GM23338 (cell line): ENCODE data around the gene TRABD2A. TPM values are rescaled to one million over a fixed set of nuclear protein-coding genes. Genes with fewer than 3 reads are reported as not detected.

Experiments
- ATAC-seq: fragments of 200-7000 bp; cut with Tn5 transposase; 3 replicates; pipeline ENCODE4 v1.9.1; 2020
- DNase-seq: peaks from one replicate; pipeline ENCODE4 v3.0.0-alpha.2; 2015; ENCODE audit warnings: low spot score
- H2AFZ ChIP-seq: fragments of 200-600 bp; sonication (generic); 2 replicates; pipeline ENCODE4 v1.8.0; 2016; ENCODE audit warnings: antibody characterized with exemption, mild to moderate bottlenecking, moderate library complexity
- H3F3A ChIP-seq: fragments of 200-600 bp; sonication (generic); replicated peaks from 2 replicates; pipeline ENCODE4 v1.8.0; 2017; ENCODE audit warnings: antibody characterized with exemption, mixed run types, low read depth
- H3K27ac ChIP-seq: fragments of 200-600 bp; sonication (generic); 2 replicates; pipeline ENCODE4 v1.6.1; 2016; ENCODE audit warnings: low read depth
- H3K27me3 ChIP-seq: fragments of 200-600 bp; sonication (generic); 2 replicates; pipeline ENCODE4 v1.8.0; 2016; ENCODE audit warnings: mild to moderate bottlenecking, mixed run types, moderate library complexity; ENCODE audit not compliant: insufficient read depth
- H3K36me3 ChIP-seq: fragments of 200-600 bp; sonication (generic); 2 replicates; pipeline ENCODE4 v1.8.0; 2016; ENCODE audit warnings: mild to moderate bottlenecking; ENCODE audit not compliant: insufficient read depth
- H3K4me1 ChIP-seq: fragments of 200-600 bp; sonication (generic); 2 replicates; pipeline ENCODE4 v1.8.0; 2016; ENCODE audit warnings: mild to moderate bottlenecking, moderate library complexity; ENCODE audit not compliant: insufficient read depth
- H3K4me2 ChIP-seq: fragments of 200-600 bp; sonication (generic); 2 replicates; pipeline ENCODE4 v1.7.1; 2017; ENCODE audit warnings: mixed run types
- H3K4me3 ChIP-seq: fragments of 200-600 bp; sonication (generic); 2 replicates; pipeline ENCODE4 v1.6.1; 2016; ENCODE audit warnings: mixed run types
- H3K79me2 ChIP-seq: fragments of 200-600 bp; sonication (generic); replicated peaks from 2 replicates; pipeline ENCODE4 v1.8.0; 2017; ENCODE audit warnings: mild to moderate bottlenecking; ENCODE audit not compliant: insufficient read depth
- H3K9me2 ChIP-seq: fragments of 200-600 bp; sonication (generic); 2 replicates; pipeline ENCODE4 v1.8.0; 2017; ENCODE audit not compliant: insufficient read depth
- H4K20me1 ChIP-seq: fragments of 200-600 bp; sonication (generic); replicated peaks from 2 replicates; pipeline ENCODE4 v1.8.0; 2017; ENCODE audit warnings: mild to moderate bottlenecking; ENCODE audit not compliant: insufficient read depth
- H3K27ac Mint-ChIP-seq: 2 replicates; pipeline ENCODE4 v1.8.0; 2020; ENCODE audit warnings: inconsistent platforms, mild to moderate bottlenecking, moderate library complexity, mixed read lengths
- H3K27me3 Mint-ChIP-seq: 3 replicates; pipeline ENCODE4 v1.8.0; 2022; ENCODE audit warnings: low read depth, mild to moderate bottlenecking, moderate library complexity, mixed read lengths, inconsistent platforms; ENCODE audit not compliant: insufficient read depth, poor library complexity
- H3K36me3 Mint-ChIP-seq: 3 replicates; pipeline ENCODE4 v1.8.0; 2021; ENCODE audit warnings: low read depth, mild to moderate bottlenecking, inconsistent platforms, moderate library complexity, mixed read lengths
- H3K4me1 Mint-ChIP-seq: 3 replicates; pipeline ENCODE4 v1.8.0; 2020; ENCODE audit warnings: mild to moderate bottlenecking, inconsistent platforms, mixed read lengths
- H3K4me3 Mint-ChIP-seq: 3 replicates; pipeline ENCODE4 v1.8.0; 2021; ENCODE audit warnings: moderate library complexity, mild to moderate bottlenecking, inconsistent platforms, mixed read lengths
- H3K9me3 Mint-ChIP-seq: 3 replicates; pipeline ENCODE4 v1.8.0; 2020; ENCODE audit warnings: moderate library complexity, mild to moderate bottlenecking, inconsistent platforms, mixed read lengths
- EZH2phosphoT487 ChIP-seq: fragments of 200-600 bp; sonication (generic); IDR thresholded peaks from one replicate; pipeline ENCODE4 v1.8.1; 2018; ENCODE audit warnings: antibody characterized with exemption; ENCODE audit not compliant: unreplicated experiment
- JUNB ChIP-seq: IDR thresholded peaks from one replicate; pipeline ENCODE4 v1.6.1; 2016; ENCODE audit warnings: antibody characterized with exemption; ENCODE audit not compliant: unreplicated experiment
- POLR2AphosphoS5 ChIP-seq: IDR thresholded peaks from 2 replicates; pipeline ENCODE4 v1.6.1; 2016; ENCODE audit warnings: antibody characterized with exemption, low read depth
- polyA plus RNA-seq: library from polyadenylated mRNA; unstranded; fragments of >200 nt; fragmentation: Nextera tagmentation; extraction: Ambion mirVana; gene quantifications from 2 replicates; pipeline ENCODE4 v1.2.1, GENCODE V29; 2016
- total RNA-seq: library from RNA; depleted of rRNA; stranded (reverse); fragments of >200 nt; shearing (Covaris generic); gene quantifications from 2 replicates; pipeline ENCODE4 v1.2.3, GENCODE V29; 2014
- TF ChIP-seq, protein P1 (sequence below): fragments of 250-450 bp; sonication (Bioruptor Pico); IDR thresholded peaks from 2 replicates; pipeline ENCODE4 v1.5.0; 2020; ENCODE audit warnings: mild to moderate bottlenecking, moderate library complexity
- TF ChIP-seq, protein P2 (sequence below): IDR thresholded peaks from one replicate; pipeline ENCODE4 v1.6.1; 2018; ENCODE audit warnings: antibody characterized with exemption; ENCODE audit not compliant: unreplicated experiment

The TRABD2A gene
- total and polyA plus RNA-seq, 2 experiments from 2014 or later = 5.5 to 12.1 TPM

DNA sequence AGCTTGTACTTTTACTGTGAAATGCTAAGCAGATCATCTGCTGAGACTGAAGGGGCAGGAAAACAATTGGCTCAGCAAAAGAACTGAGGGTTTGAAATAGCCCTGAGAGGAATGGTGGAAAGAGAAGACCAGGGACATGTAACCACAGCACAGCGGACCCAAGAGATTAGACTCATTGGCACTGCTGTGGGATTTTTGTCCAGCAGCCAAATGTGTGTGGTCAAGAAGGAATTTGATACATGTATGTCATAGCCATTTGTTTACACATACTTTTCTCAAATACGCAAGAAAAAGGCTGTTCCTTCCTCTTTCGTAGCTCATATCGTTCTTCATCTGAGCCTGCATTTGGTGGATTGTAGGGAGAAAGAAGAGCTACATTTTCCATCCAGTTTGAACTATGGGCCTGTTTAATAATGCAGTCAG is 73.8 kb downstream of the TRABD2A start (continued):
- TF ChIP-seq, protein P1, sequence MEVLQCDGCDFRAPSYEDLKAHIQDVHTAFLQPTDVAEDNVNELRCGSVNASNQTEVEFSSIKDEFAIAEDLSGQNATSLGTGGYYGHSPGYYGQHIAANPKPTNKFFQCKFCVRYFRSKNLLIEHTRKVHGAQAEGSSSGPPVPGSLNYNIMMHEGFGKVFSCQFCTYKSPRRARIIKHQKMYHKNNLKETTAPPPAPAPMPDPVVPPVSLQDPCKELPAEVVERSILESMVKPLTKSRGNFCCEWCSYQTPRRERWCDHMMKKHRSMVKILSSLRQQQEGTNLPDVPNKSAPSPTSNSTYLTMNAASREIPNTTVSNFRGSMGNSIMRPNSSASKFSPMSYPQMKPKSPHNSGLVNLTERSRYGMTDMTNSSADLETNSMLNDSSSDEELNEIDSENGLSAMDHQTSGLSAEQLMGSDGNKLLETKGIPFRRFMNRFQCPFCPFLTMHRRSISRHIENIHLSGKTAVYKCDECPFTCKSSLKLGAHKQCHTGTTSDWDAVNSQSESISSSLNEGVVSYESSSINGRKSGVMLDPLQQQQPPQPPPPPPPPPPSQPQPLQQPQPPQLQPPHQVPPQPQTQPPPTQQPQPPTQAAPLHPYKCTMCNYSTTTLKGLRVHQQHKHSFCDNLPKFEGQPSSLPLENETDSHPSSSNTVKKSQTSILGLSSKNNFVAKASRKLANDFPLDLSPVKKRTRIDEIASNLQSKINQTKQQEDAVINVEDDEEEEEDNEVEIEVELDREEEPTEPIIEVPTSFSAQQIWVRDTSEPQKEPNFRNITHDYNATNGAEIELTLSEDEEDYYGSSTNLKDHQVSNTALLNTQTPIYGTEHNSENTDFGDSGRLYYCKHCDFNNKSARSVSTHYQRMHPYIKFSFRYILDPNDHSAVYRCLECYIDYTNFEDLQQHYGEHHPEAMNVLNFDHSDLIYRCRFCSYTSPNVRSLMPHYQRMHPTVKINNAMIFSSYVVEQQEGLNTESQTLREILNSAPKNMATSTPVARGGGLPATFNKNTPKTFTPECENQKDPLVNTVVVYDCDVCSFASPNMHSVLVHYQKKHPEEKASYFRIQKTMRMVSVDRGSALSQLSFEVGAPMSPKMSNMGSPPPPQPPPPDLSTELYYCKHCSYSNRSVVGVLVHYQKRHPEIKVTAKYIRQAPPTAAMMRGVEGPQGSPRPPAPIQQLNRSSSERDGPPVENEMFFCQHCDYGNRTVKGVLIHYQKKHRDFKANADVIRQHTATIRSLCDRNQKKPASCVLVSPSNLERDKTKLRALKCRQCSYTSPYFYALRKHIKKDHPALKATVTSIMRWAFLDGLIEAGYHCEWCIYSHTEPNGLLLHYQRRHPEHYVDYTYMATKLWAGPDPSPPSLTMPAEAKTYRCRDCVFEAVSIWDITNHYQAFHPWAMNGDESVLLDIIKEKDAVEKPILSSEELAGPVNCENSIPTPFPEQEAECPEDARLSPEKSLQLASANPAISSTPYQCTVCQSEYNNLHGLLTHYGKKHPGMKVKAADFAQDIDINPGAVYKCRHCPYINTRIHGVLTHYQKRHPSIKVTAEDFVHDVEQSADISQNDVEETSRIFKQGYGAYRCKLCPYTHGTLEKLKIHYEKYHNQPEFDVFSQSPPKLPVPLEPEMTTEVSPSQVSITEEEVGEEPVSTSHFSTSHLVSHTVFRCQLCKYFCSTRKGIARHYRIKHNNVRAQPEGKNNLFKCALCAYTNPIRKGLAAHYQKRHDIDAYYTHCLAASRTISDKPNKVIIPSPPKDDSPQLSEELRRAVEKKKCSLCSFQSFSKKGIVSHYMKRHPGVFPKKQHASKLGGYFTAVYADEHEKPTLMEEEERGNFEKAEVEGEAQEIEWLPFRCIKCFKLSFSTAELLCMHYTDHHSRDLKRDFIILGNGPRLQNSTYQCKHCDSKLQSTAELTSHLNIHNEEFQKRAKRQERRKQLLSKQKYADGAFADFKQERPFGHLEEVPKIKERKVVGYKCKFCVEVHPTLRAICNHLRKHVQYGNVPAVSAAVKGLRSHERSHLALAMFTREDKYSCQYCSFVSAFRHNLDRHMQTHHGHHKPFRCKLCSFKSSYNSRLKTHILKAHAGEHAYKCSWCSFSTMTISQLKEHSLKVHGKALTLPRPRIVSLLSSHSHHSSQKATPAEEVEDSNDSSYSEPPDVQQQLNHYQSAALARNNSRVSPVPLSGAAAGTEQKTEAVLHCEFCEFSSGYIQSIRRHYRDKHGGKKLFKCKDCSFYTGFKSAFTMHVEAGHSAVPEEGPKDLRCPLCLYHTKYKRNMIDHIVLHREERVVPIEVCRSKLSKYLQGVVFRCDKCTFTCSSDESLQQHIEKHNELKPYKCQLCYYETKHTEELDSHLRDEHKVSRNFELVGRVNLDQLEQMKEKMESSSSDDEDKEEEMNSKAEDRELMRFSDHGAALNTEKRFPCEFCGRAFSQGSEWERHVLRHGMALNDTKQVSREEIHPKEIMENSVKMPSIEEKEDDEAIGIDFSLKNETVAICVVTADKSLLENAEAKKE (CRISPR knock-in tag) = no peak

DNA sequence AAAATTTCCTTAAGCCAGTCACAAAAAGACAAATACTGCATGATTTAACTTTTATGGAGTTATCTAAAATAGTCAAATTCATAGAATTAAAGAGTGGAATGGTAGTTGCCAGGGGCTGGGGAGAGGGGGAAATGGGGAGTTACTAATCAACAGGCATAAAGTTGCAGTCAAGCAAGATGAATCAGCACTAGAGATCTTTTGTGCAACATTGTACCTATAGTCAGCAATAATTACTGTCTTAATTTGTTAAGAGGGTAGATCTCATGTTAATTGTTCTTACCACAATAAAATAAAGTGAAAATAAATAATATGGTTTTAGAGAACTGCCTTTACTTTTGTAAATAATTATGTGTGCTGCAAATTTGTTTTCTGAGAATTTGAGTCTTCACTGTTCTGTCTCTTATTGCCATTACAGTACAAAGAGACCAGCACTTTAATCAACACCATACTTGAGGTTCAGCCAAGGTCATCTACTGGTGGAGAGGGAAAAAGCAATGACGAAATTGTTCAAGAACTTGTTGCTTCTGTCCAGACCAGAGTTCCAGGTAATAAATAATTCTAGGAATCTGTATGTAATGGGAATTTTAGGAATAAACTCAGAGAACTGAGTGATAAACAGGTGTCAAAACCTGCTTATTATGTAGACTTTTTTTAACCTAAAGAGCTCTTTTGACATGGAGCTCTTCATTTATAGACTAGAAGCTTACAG is 75.5 kb downstream of the TRABD2A start:
- Mint-ChIP-seq H3K4me1 (peaks cover 1% of the 10 kb centered on the region; the same call in 2 of the 3 replicates), H3K9me3 (peaks cover 5% of the 10 kb centered on the region; the same call in 1 of the 3 replicates), H3K36me3 (no peaks in the 10 kb centered on the region), H3K4me3 (no peak overlapping the region), H3K27ac (no peak overlapping the region), H3K27me3 (no peaks in the 10 kb centered on the region)
- H4K20me1 ChIP-seq = no peaks in the 10 kb centered on the region
- no peak overlapping the region for H3K4me3 ChIP-seq
- no peak overlapping the region for H3K4me2 ChIP-seq
- no peak overlapping the region for H3K27ac ChIP-seq
- TF ChIP-seq JUNB (no peak), EZH2phosphoT487 (no peak), POLR2AphosphoS5 (no peak)
- TF ChIP-seq, protein P2, sequence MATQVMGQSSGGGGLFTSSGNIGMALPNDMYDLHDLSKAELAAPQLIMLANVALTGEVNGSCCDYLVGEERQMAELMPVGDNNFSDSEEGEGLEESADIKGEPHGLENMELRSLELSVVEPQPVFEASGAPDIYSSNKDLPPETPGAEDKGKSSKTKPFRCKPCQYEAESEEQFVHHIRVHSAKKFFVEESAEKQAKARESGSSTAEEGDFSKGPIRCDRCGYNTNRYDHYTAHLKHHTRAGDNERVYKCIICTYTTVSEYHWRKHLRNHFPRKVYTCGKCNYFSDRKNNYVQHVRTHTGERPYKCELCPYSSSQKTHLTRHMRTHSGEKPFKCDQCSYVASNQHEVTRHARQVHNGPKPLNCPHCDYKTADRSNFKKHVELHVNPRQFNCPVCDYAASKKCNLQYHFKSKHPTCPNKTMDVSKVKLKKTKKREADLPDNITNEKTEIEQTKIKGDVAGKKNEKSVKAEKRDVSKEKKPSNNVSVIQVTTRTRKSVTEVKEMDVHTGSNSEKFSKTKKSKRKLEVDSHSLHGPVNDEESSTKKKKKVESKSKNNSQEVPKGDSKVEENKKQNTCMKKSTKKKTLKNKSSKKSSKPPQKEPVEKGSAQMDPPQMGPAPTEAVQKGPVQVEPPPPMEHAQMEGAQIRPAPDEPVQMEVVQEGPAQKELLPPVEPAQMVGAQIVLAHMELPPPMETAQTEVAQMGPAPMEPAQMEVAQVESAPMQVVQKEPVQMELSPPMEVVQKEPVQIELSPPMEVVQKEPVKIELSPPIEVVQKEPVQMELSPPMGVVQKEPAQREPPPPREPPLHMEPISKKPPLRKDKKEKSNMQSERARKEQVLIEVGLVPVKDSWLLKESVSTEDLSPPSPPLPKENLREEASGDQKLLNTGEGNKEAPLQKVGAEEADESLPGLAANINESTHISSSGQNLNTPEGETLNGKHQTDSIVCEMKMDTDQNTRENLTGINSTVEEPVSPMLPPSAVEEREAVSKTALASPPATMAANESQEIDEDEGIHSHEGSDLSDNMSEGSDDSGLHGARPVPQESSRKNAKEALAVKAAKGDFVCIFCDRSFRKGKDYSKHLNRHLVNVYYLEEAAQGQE = no peak
- H3K79me2 ChIP-seq = no peaks in the 10 kb centered on the region
- DNase-seq (no peak), ATAC-seq (no peak)
- H2AFZ ChIP-seq = no peak overlapping the region
- H3K27me3 ChIP-seq = no peaks in the 10 kb centered on the region; the same call in 1 of the 2 replicates
- no peaks in the 10 kb centered on the region for H3K4me1 ChIP-seq
- peaks cover 6% of the 10 kb centered on the region; the same call in 1 of the 2 replicates for H3K9me2 ChIP-seq
- H3F3A ChIP-seq = no peaks in the 10 kb centered on the region
- H3K36me3 ChIP-seq = no peaks in the 10 kb centered on the region
